H9 (cell line): ENCODE data around the gene PRR5L. TPM values are rescaled to one million over a fixed set of nuclear protein-coding genes. Genes with fewer than 3 reads are reported as not detected.

Experiments used
- DNase-seq: peaks from one replicate; pipeline ENCODE4 v3.0.0-alpha.2; 2017
- H2AFZ ChIP-seq: one replicate; pipeline ENCODE4 v1.6.1; 2013; ENCODE audit warnings: mild to moderate bottlenecking, low read length, control low read depth, moderate library complexity
- H2AK5ac ChIP-seq: 2 replicates; pipeline ENCODE4 v1.6.1; 2013; ENCODE audit warnings: low read length, control low read depth, mixed read lengths; ENCODE audit not compliant: insufficient read length
- H2BK120ac ChIP-seq: one replicate; pipeline ENCODE4 v1.6.1; 2013; ENCODE audit warnings: low read depth, mild to moderate bottlenecking, low read length, control low read depth, inconsistent platforms; ENCODE audit not compliant: poor library complexity, severe bottlenecking
- H2BK12ac ChIP-seq: 2 replicates; pipeline ENCODE4 v1.6.1; 2013; ENCODE audit warnings: low read length, control low read depth, mixed read lengths, low read depth; ENCODE audit not compliant: insufficient read length
- H2BK15ac ChIP-seq: 2 replicates; pipeline ENCODE4 v1.6.1; 2013; ENCODE audit warnings: low read depth, low read length, control low read depth
- H2BK20ac ChIP-seq: one replicate; pipeline ENCODE4 v1.6.1; 2013; ENCODE audit warnings: low read depth, mild to moderate bottlenecking, low read length, control low read depth, inconsistent platforms; ENCODE audit not compliant: poor library complexity, severe bottlenecking
- H2BK5ac ChIP-seq: 2 replicates; pipeline ENCODE4 v1.6.1; 2013; ENCODE audit warnings: low read length, control low read depth, mixed read lengths; ENCODE audit not compliant: insufficient read length
- H3K14ac ChIP-seq: 2 replicates; pipeline ENCODE4 v1.6.1; 2013; ENCODE audit warnings: low read length, control low read depth; ENCODE audit not compliant: insufficient read depth
- H3K18ac ChIP-seq: 2 replicates; pipeline ENCODE4 v1.6.1; 2013; ENCODE audit warnings: low read depth, mild to moderate bottlenecking, mixed read lengths, low read length, control low read depth; ENCODE audit not compliant: insufficient read length
- H3K23ac ChIP-seq: 2 replicates; pipeline ENCODE4 v1.6.1; 2013; ENCODE audit warnings: low read length, control low read depth, mixed read lengths, low read depth; ENCODE audit not compliant: insufficient read length
- H3K23me2 ChIP-seq: 2 replicates; pipeline ENCODE4 v1.6.1; 2013; ENCODE audit warnings: low read depth, mild to moderate bottlenecking, mixed read lengths, low read length, control low read depth; ENCODE audit not compliant: insufficient read length, poor library complexity, severe bottlenecking
- H3K27ac ChIP-seq: 2 replicates; pipeline ENCODE4 v1.5.1; 2013; ENCODE audit warnings: low read length, control low read depth, mixed read lengths, low read depth; ENCODE audit not compliant: insufficient read length
- H3K27me3 ChIP-seq: 2 replicates; pipeline ENCODE4 v1.6.1; 2013; ENCODE audit warnings: low read length, control low read depth, inconsistent platforms; ENCODE audit not compliant: insufficient read depth
- H3K4ac ChIP-seq: 2 replicates; pipeline ENCODE4 v1.6.1; 2013; ENCODE audit warnings: low read depth, mild to moderate bottlenecking, control low read depth, inconsistent platforms, low read length, moderate library complexity
- H3K4me1 ChIP-seq: 2 replicates; pipeline ENCODE4 v1.6.1; 2013; ENCODE audit warnings: low read length, control low read depth, inconsistent platforms; ENCODE audit not compliant: insufficient read depth
- H3K4me2 ChIP-seq: 2 replicates; pipeline ENCODE4 v1.6.1; 2013; ENCODE audit warnings: low read length, control low read depth, mixed read lengths; ENCODE audit not compliant: insufficient read length, insufficient read depth
- H3K56ac ChIP-seq: 2 replicates; pipeline ENCODE4 v1.6.1; 2013; ENCODE audit warnings: low read depth, mild to moderate bottlenecking, mixed read lengths, low read length, control low read depth; ENCODE audit not compliant: insufficient read length
- H3K79me1 ChIP-seq: 2 replicates; pipeline ENCODE4 v1.6.1; 2013; ENCODE audit warnings: low read depth, mild to moderate bottlenecking, moderate library complexity, low read length, control low read depth, inconsistent platforms; ENCODE audit not compliant: insufficient read depth, poor library complexity, severe bottlenecking
- H3K79me2 ChIP-seq: 2 replicates; pipeline ENCODE4 v1.6.1; 2013; ENCODE audit warnings: low read length, control low read depth, inconsistent platforms; ENCODE audit not compliant: insufficient read depth
- H3K9ac ChIP-seq: 2 replicates; pipeline ENCODE4 v1.6.1; 2013; ENCODE audit warnings: low read length, control low read depth, mixed read lengths; ENCODE audit not compliant: insufficient read length; ENCODE audit errors: extremely low read depth
- H3K9me3 ChIP-seq: one replicate; pipeline ENCODE4 v1.6.1; 2013; ENCODE audit warnings: low read depth, low read length, inconsistent platforms; ENCODE audit not compliant: control insufficient read depth
- H3T11ph ChIP-seq: one replicate; pipeline ENCODE4 v1.6.1; 2013; ENCODE audit warnings: mild to moderate bottlenecking, low read length, control low read depth, inconsistent platforms
- H4K20me1 ChIP-seq: one replicate; pipeline ENCODE4 v1.6.1; 2013; ENCODE audit not compliant: control insufficient read depth, insufficient read length, insufficient read depth
- H4K5ac ChIP-seq: 2 replicates; pipeline ENCODE4 v1.6.1; 2013; ENCODE audit warnings: low read depth, mild to moderate bottlenecking, mixed read lengths, low read length, control low read depth; ENCODE audit not compliant: insufficient read length
- H4K8ac ChIP-seq: replicated peaks from 2 replicates; pipeline ENCODE4 v1.6.1; 2013; ENCODE audit warnings: low read length, control low read depth, mixed read lengths, low read depth; ENCODE audit not compliant: insufficient read length
- H4K91ac ChIP-seq: 2 replicates; pipeline ENCODE4 v1.6.1; 2013; ENCODE audit warnings: low read depth, mild to moderate bottlenecking, moderate library complexity, mixed read lengths, low read length, control low read depth; ENCODE audit not compliant: insufficient read length
- H3K27ac Mint-ChIP-seq, 3 experiments: 2 replicates in 2 of 3; 3 replicates in 1 of 3; pipeline ENCODE4 v1.8.0; 2020 to 2021; ENCODE audit warnings: mixed read lengths in 3 of 3, mild to moderate bottlenecking in 1 of 3, moderate library complexity in 1 of 3
- H3K27me3 Mint-ChIP-seq: 2 replicates; pipeline ENCODE4 v1.8.0; 2021; ENCODE audit warnings: low read depth, mild to moderate bottlenecking, moderate library complexity, mixed read lengths
- H3K36me3 Mint-ChIP-seq, 3 experiments: 2 replicates in 2 of 3; 3 replicates in 1 of 3; pipeline ENCODE4 v1.8.0; 2020 to 2021; ENCODE audit warnings: low read depth in 3 of 3, mixed read lengths in 3 of 3; ENCODE audit not compliant: insufficient read depth in 1 of 3
- H3K4me1 Mint-ChIP-seq, 2 experiments: 2 replicates each; pipeline ENCODE4 v1.8.0; 2020; ENCODE audit warnings: mixed read lengths in 2 of 2
- H3K4me3 Mint-ChIP-seq, 2 experiments: 2 replicates in 1 of 2; 3 replicates in 1 of 2; pipeline ENCODE4 v1.8.0; 2020 to 2021; ENCODE audit warnings: mild to moderate bottlenecking in 2 of 2, mixed read lengths in 2 of 2, moderate library complexity in 1 of 2
- H3K9me3 Mint-ChIP-seq, 2 experiments: 2 replicates in 1 of 2; 3 replicates in 1 of 2; pipeline ENCODE4 v1.8.0; 2020; ENCODE audit warnings: mild to moderate bottlenecking in 2 of 2, mixed read lengths in 2 of 2, moderate library complexity in 1 of 2
- total RNA-seq: library from RNA; stranded (reverse); gene quantifications from 2 replicates; pipeline ENCODE4 v1.2.1, GENCODE V29; 2021
- TF ChIP-seq, protein P1 (sequence below): fragments of 200-600 bp; sonication (generic); conservative IDR thresholded peaks from 3 replicates; pipeline ENCODE4 v1.8.0; 2021; ENCODE audit warnings: antibody characterized with exemption, mild to moderate bottlenecking

The PRR5L gene
- total RNA-seq, 1 experiment from 2014 or later, result 5.6 TPM

GRCh38 chr11:36365907-36366306 lies 69.8 kb downstream of the PRR5L start:
- no peak overlapping the region for H3T11ph ChIP-seq
- no peak overlapping the region for H3K23ac ChIP-seq
- H3K79me2 ChIP-seq, result no peaks in the 10 kb centered on the region
- H4K8ac ChIP-seq, result no peak overlapping the region
- H3K9ac ChIP-seq, result no peak overlapping the region
- H3K9me3 ChIP-seq, result no peaks in the 10 kb centered on the region
- H2BK15ac ChIP-seq, result no peak overlapping the region
- H4K20me1 ChIP-seq, result no peaks in the 10 kb centered on the region
- no peak overlapping the region for H3K4ac ChIP-seq
- H3K27me3 ChIP-seq, result no peaks in the 10 kb centered on the region
- no peak for DNase-seq
- H2AFZ ChIP-seq, result no peak overlapping the region
- H3K4me1 Mint-ChIP-seq, result peaks cover 22 to 26% of the 10 kb centered on the region in 2 experiments
- no peak overlapping the region for H4K5ac ChIP-seq
- no peak overlapping the region for H3K27ac ChIP-seq
- H2AK5ac ChIP-seq, result no peak overlapping the region
- TF ChIP-seq, protein P1, sequence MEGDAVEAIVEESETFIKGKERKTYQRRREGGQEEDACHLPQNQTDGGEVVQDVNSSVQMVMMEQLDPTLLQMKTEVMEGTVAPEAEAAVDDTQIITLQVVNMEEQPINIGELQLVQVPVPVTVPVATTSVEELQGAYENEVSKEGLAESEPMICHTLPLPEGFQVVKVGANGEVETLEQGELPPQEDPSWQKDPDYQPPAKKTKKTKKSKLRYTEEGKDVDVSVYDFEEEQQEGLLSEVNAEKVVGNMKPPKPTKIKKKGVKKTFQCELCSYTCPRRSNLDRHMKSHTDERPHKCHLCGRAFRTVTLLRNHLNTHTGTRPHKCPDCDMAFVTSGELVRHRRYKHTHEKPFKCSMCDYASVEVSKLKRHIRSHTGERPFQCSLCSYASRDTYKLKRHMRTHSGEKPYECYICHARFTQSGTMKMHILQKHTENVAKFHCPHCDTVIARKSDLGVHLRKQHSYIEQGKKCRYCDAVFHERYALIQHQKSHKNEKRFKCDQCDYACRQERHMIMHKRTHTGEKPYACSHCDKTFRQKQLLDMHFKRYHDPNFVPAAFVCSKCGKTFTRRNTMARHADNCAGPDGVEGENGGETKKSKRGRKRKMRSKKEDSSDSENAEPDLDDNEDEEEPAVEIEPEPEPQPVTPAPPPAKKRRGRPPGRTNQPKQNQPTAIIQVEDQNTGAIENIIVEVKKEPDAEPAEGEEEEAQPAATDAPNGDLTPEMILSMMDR, result no peak
- no peak overlapping the region for H3K4me3 Mint-ChIP-seq
- no peak overlapping the region for H3K14ac ChIP-seq
- no peak overlapping the region for H3K56ac ChIP-seq
- no peak overlapping the region for H2BK12ac ChIP-seq
- no peaks in the 10 kb centered on the region for H3K36me3 Mint-ChIP-seq
- H3K4me2 ChIP-seq, result no peak overlapping the region
- H3K27ac Mint-ChIP-seq, result no peak overlapping the region
- peaks cover 18% of the 10 kb centered on the region for H3K27me3 Mint-ChIP-seq
- H2BK20ac ChIP-seq, result no peak overlapping the region
- H4K91ac ChIP-seq, result no peak overlapping the region
- H3K9me3 Mint-ChIP-seq, result no peaks in the 10 kb centered on the region
- no peaks in the 10 kb centered on the region for H3K23me2 ChIP-seq
- H3K18ac ChIP-seq, result no peak overlapping the region
- no peaks in the 10 kb centered on the region for H3K79me1 ChIP-seq
- H2BK5ac ChIP-seq, result no peak overlapping the region
- no peaks in the 10 kb centered on the region; the same call in 1 of the 2 replicates for H3K4me1 ChIP-seq
- H2BK120ac ChIP-seq, result no peak overlapping the region
